K562 (cell line): ENCODE results near the gene NPVF. TPM values are rescaled to one million over a fixed set of nuclear protein-coding genes. Genes with fewer than 3 reads are reported as not detected.

ENCODE experiments used
- ATAC-seq: fragments of 200-7000 bp; cut with Tn5 transposase; 3 replicates; pipeline ENCODE4 v1.9.1; 2020; ENCODE audit warnings: moderate library complexity
- BruUV-seq: library from RNA; stranded (reverse); fragments of 400-500 nt; replicated peaks from 2 replicates; lab custom pipeline; 2021; lab: Mats Ljungman, UMichigan
- CTCF ChIA-PET: fragments of 300-600 bp; formaldehyde crosslinking; extraction: SDS; loops from one replicate; lab custom pipeline; 2021; ENCODE audit warnings: low intra/inter-chr PET ratio; lab: Yijun Ruan, JAX
- POLR2A ChIA-PET: fragments of 300-600, 350-650 bp; sonication (Branson Sonifier 250); formaldehyde crosslinking; extraction: SDS; loops from one replicate; lab custom pipeline; 2021; ENCODE audit warnings: antibody characterized with exemption, inconsistent platforms; lab: Yijun Ruan, JAX
- DNase-seq, 4 experiments: peaks; one replicate each; pipeline versions ENCODE4 v3.0.0 to v3.0.0-alpha.2; 2011 to 2018; ENCODE audit warnings: low spot score in 3 of 4, mixed read lengths in 3 of 4; ENCODE audit errors: extremely low read depth in 1 of 4
- FAIRE-seq: peaks from 2 replicates; lab custom pipeline; 2011; peaks lifted over from hg19 to GRCh38; lab: Jason Lieb, UNC
- H2AFZ ChIP-seq: 2 replicates; pipeline ENCODE4 v1.6.0; 2011; ENCODE audit warnings: low read depth, low read length, control low read depth, inconsistent platforms
- H3K27ac ChIP-seq: fragments of 200-600 bp; 3 replicates; pipeline ENCODE4 v1.8.0; 2011; ENCODE audit warnings: low read depth, mild to moderate bottlenecking, control low read depth, inconsistent platforms, low read length, moderate library complexity, mixed read lengths; ENCODE audit errors: extremely low read depth
- H3K27me3 ChIP-seq, 2 experiments: fragments of 300-600 bp in 1 of 2; 2 replicates in 1 of 2; 3 replicates in 1 of 2; pipeline versions ENCODE4 v1.6.0 to v1.8.0; 2011; ENCODE audit warnings: inconsistent platforms in 2 of 2, low read length in 2 of 2, mild to moderate bottlenecking in 1 of 2, mixed read lengths in 1 of 2, moderate library complexity in 1 of 2; ENCODE audit not compliant: control insufficient read depth in 2 of 2, insufficient read depth in 2 of 2
- H3K36me3 ChIP-seq: fragments of 300-600 bp; 3 replicates; pipeline ENCODE4 v1.8.0; 2011; ENCODE audit warnings: mild to moderate bottlenecking, low read length, inconsistent platforms; ENCODE audit not compliant: control insufficient read depth, insufficient read depth
- H3K4me1 ChIP-seq, 2 experiments: fragments of 200-600 bp in 1 of 2; replicated peaks in 1 of 2; 2 replicates in 1 of 2; 3 replicates in 1 of 2; pipeline versions ENCODE4 v1.5.1 to v1.8.0; 2011; ENCODE audit warnings: inconsistent platforms in 2 of 2, low read length in 2 of 2, mild to moderate bottlenecking in 1 of 2, mixed read lengths in 1 of 2, moderate library complexity in 1 of 2; ENCODE audit not compliant: control insufficient read depth in 2 of 2, insufficient read depth in 2 of 2
- H3K4me2 ChIP-seq: 2 replicates; pipeline ENCODE4 v1.6.1; 2011; ENCODE audit warnings: low read length, control low read depth, inconsistent platforms, mixed read lengths; ENCODE audit not compliant: insufficient read depth
- H3K4me3 ChIP-seq: fragments of 200-600 bp; sonication (generic), shearing (Covaris generic); 2 replicates; pipeline ENCODE4 v1.5.1; 2016; ENCODE audit warnings: control low read depth, inconsistent platforms
- H3K79me2 ChIP-seq: fragments of 200-600 bp; 3 replicates; pipeline ENCODE4 v1.8.0; 2011; ENCODE audit warnings: low read length, inconsistent platforms; ENCODE audit not compliant: control insufficient read depth, insufficient read depth
- H3K9ac ChIP-seq, 2 experiments: 2 replicates each; pipeline versions ENCODE4 v1.6.0 to v1.6.1; 2011; ENCODE audit warnings: low read depth in 2 of 2, low read length in 2 of 2, control low read depth in 1 of 2, inconsistent platforms in 1 of 2, mild to moderate bottlenecking in 1 of 2, mixed read lengths in 1 of 2; ENCODE audit not compliant: insufficient read depth in 1 of 2
- H3K9me1 ChIP-seq: one replicate; pipeline ENCODE4 v1.6.0; 2011; ENCODE audit warnings: inconsistent platforms, mild to moderate bottlenecking, low read length, moderate library complexity; ENCODE audit not compliant: control insufficient read depth, insufficient read depth
- H3K9me3 ChIP-seq: replicated peaks from 2 replicates; pipeline ENCODE4 v1.5.1; 2011; ENCODE audit warnings: low read depth, low read length, inconsistent platforms; ENCODE audit not compliant: control insufficient read depth, insufficient read depth
- H4K20me1 ChIP-seq: replicated peaks from 2 replicates; pipeline ENCODE4 v1.6.1; 2011; ENCODE audit warnings: low read length, inconsistent platforms, mixed read lengths; ENCODE audit not compliant: control insufficient read depth, insufficient read depth
- ARID4B ChIP-seq: sonication (generic); formaldehyde crosslinking; IDR thresholded peaks from 2 replicates; pipeline ENCODE4 v1.8.0; 2022; ENCODE audit warnings: mild to moderate bottlenecking, missing genetic modification reagents
- CTCF ChIP-seq, 3 experiments: IDR thresholded peaks in 2 of 3; conservative IDR thresholded peaks in 1 of 3; 2 replicates each; pipeline ENCODE4 v1.5.1; 2011 to 2012; ENCODE audit warnings: low read length in 3 of 3, mild to moderate bottlenecking in 3 of 3, control low read depth in 2 of 3, improper control_type of control experiment in 1 of 3, inconsistent platforms in 1 of 3, low read depth in 1 of 3, mixed read lengths in 1 of 3, moderate library complexity in 1 of 3; ENCODE audit not compliant: insufficient read depth in 2 of 3
- E2F6 ChIP-seq, 2 experiments: IDR thresholded peaks; 2 replicates each; pipeline ENCODE4 v1.6.1; 2011; ENCODE audit warnings: borderline replicate concordance in 1 of 2, control low read depth in 1 of 2, low read depth in 1 of 2, low read length in 1 of 2, mild to moderate bottlenecking in 1 of 2, mixed read lengths in 1 of 2, moderate library complexity in 1 of 2; ENCODE audit not compliant: insufficient read depth in 1 of 2, insufficient read length in 1 of 2, poor library complexity in 1 of 2, severe bottlenecking in 1 of 2; ENCODE audit errors: extremely low read depth in 1 of 2
- FOXK2 ChIP-seq, 2 experiments: fragments of 450-650 bp; IDR thresholded peaks in 1 of 2; conservative IDR thresholded peaks in 1 of 2; 2 replicates each; pipeline ENCODE4 v1.6.1; 2016; ENCODE audit warnings: low read depth in 2 of 2, mild to moderate bottlenecking in 1 of 2
- GATAD2B ChIP-seq: fragments of 450-650 bp; IDR thresholded peaks from 2 replicates; pipeline ENCODE4 v1.6.1; 2017; ENCODE audit warnings: mild to moderate bottlenecking, borderline replicate concordance
- NCOA6 ChIP-seq: fragments of 450-650 bp; IDR thresholded peaks from 2 replicates; pipeline ENCODE4 v1.6.1; 2017; ENCODE audit warnings: mild to moderate bottlenecking
- NR3C1 ChIP-seq: sonication (generic); formaldehyde crosslinking; IDR thresholded peaks from 2 replicates; pipeline ENCODE4 v1.8.1; 2022; ENCODE audit warnings: missing genetic modification reagents
- ZBTB49 ChIP-seq: sonication (generic); formaldehyde crosslinking; IDR thresholded peaks from 2 replicates; pipeline ENCODE4 v1.8.0; 2022; ENCODE audit warnings: missing genetic modification reagents, mild to moderate bottlenecking, borderline replicate concordance
- ZNF717 ChIP-seq: fragments of 250-450 bp; sonication (Bioruptor Pico); IDR thresholded peaks from 2 replicates; pipeline ENCODE4 v1.5.0; 2021
- ZNF766 ChIP-seq: fragments of 200-800 bp; sonication (Bioruptor generic); conservative IDR thresholded peaks from 2 replicates; pipeline ENCODE4 v1.6.1; 2016; ENCODE audit warnings: missing genetic modification characterization, missing compliant biosample characterization
- WGBS: fragments of 100-300 bp; shearing (Covaris generic); methylation state at CpG from one replicate; pipeline ENCODE4 v1.1.6; 2016; ENCODE audit warnings: low coverage, mixed read lengths; ENCODE audit not compliant: insufficient coverage; ENCODE audit errors: missing lambda C conversion rate; 5-methylcytosine and 5-hydroxymethylcytosine counted together
- in situ Hi-C: fragments of 300-500 bp; cut with MboI; formaldehyde crosslinking; loops from 4 replicates; pipeline ENCODE4 v1.15.0; 2018; ENCODE audit warnings: inconsistent platforms, mixed read lengths
- intact Hi-C: fragments of 100-400 bp; cut with micrococcal nuclease; formaldehyde crosslinking; loops from 2 replicates; pipeline ENCODE4 v1.14.2; 2022
- polyA plus RNA-seq, 8 experiments: library from polyadenylated mRNA; depleted of rRNA in 4 of 8; stranded (reverse) in 5 of 8; unstranded in 3 of 8; fragments of >200 nt; fragmentation: Nextera tagmentation in 2 of 8; fragmentation: Illumina TruSeq in 1 of 8; extraction: Ambion mirVana in 2 of 8; extraction: Trizol in 1 of 8; gene quantifications; 2 replicates each; pipeline versions ENCODE4 v1.2.1 to v1.2.3, GENCODE V29; 2011 to 2014; ENCODE audit warnings: inconsistent platforms in 1 of 8, missing spikeins in 1 of 8
- total RNA-seq, 7 experiments: library from RNA; depleted of rRNA in 6 of 7; stranded (reverse); fragments of >200 nt in 6 of 7; fragmentation: Illumina TruSeq in 2 of 7; extraction: Trizol in 2 of 7; gene quantifications; 2 replicates each; pipeline versions ENCODE4 v1.2.1 to v1.2.3, GENCODE V29; 2011 to 2021; ENCODE audit warnings: low replicate concordance in 1 of 7

The NPVF gene
- total and polyA plus RNA-seq, 9 of the 15 experiments (the other 6 are each of a cell fraction or from before 2014, with no cell fraction given), result not detected

- TF ChIP-seq ARID4B (CRISPR knock-in tag), result no peak
- TF ChIP-seq CTCF (IDR thresholded peaks at IDR 0.05 in 2 of 3, conservative IDR thresholded peaks at IDR 0.05 in 1 of 3; ENCODE audit: insufficient read depth in 2 of 3, low read depth in 1 of 3, low read length in 3 of 3), result no peak
Observed at GRCh38 chr7:25254604-25255003, 26.3 kb upstream of the NPVF start (continued).

- WGBS, result 0% methylated on average over 1 of the region's 1 CpG
- no peak for FAIRE-seq
- no peaks in the 10 kb centered on the region for H3K9me3 ChIP-seq
- H3K4me2 ChIP-seq, result no peak overlapping the region
- no peaks in the 10 kb centered on the region for H3K36me3 ChIP-seq
- no peaks in the 10 kb centered on the region for H4K20me1 ChIP-seq
- peaks cover 0 to 16% of the 10 kb centered on the region in 2 experiments; a peak in 2 of 5 replicates for H3K27me3 ChIP-seq
- H3K9ac ChIP-seq, result no peak overlapping the region
- in situ Hi-C loops, result no loop called here
- no peak for DNase-seq
- intact Hi-C loops, result no loop called here
- no peak overlapping the region for H3K27ac ChIP-seq
- CTCF ChIA-PET, result no interaction called here
- no peak overlapping the region for H2AFZ ChIP-seq
- POLR2A ChIA-PET, result no interaction called here
- no TSS peak for BruUV-seq
- H3K4me1 ChIP-seq, result no peaks in the 10 kb centered on the region
- H3K79me2 ChIP-seq, result no peaks in the 10 kb centered on the region
- no peak overlapping the region for H3K4me3 ChIP-seq
- no peaks in the 10 kb centered on the region for H3K9me1 ChIP-seq
- ATAC-seq, result no peak
- TF ChIP-seq NCOA6 (no peak), E2F6 (IDR thresholded peaks at IDR 0.05; ENCODE audit: borderline replicate concordance in 1 of 2, extremely low read depth in 1 of 2, insufficient read depth in 1 of 2, insufficient read length in 1 of 2, low read depth in 1 of 2, low read length in 1 of 2, poor library complexity in 1 of 2, severe bottlenecking in 1 of 2) (no peak), ZNF717 (CRISPR knock-in tag) (no peak), FOXK2 (conservative IDR thresholded peaks at IDR 0.05 in 1 of 2, IDR thresholded peaks at IDR 0.05 in 1 of 2; ENCODE audit: low read depth in 2 of 2) (no peak), ZBTB49 (CRISPR knock-in tag) (no peak), ZNF766 (no peak), GATAD2B (no peak), NR3C1 (CRISPR knock-in tag) (no peak)
Observed at GRCh38 chr7:25253714-25254113, 25.4 kb upstream of the NPVF start.
